SK-N-MC (cell line): ENCODE results near the gene PLEKHM1.

Experiments used
- DNase-seq: peaks from one replicate; pipeline ENCODE4 v3.0.0-alpha.2; 2011; ENCODE audit warnings: low read depth, low spot score
- H3K27ac ChIP-seq: fragments of 200-600 bp; sonication (generic); 2 replicates; pipeline ENCODE4 v1.5.1; 2016; ENCODE audit warnings: mixed run types
- H3K36me3 ChIP-seq: fragments of 200-600 bp; sonication (generic); 2 replicates; pipeline ENCODE4 v1.6.1; 2017; ENCODE audit warnings: antibody characterized with exemption, low read length, mixed read lengths; ENCODE audit not compliant: insufficient read depth
- H3K4me3 ChIP-seq: fragments of 200-600 bp; sonication (generic); 2 replicates; pipeline ENCODE4 v1.5.1; 2016
- H3K9ac ChIP-seq: fragments of 200-600 bp; sonication (generic); 2 replicates; pipeline ENCODE4 v1.8.0; 2017; ENCODE audit warnings: mixed run types, mixed read lengths; ENCODE audit not compliant: insufficient read length
- H3K9me3 ChIP-seq: fragments of 200-600 bp; sonication (generic); 2 replicates; pipeline ENCODE4 v1.6.1; 2017; ENCODE audit warnings: low read depth, mild to moderate bottlenecking, antibody characterized with exemption, low read length, moderate library complexity, mixed read lengths
- EZH2 ChIP-seq: fragments of 200-600 bp; sonication (generic); IDR thresholded peaks from one replicate; pipeline ENCODE4 v1.6.1; 2017; ENCODE audit warnings: antibody characterized with exemption
- FOXP2 ChIP-seq: optimal IDR thresholded peaks from 2 replicates; pipeline ENCODE3; 2011; ENCODE audit warnings: mild to moderate bottlenecking, moderate library complexity; ENCODE audit not compliant: insufficient read depth; ENCODE audit errors: extremely low read length, control extremely low read depth
- POLR2AphosphoS5 ChIP-seq: IDR thresholded peaks from 2 replicates; pipeline ENCODE4 v1.6.1; 2012; ENCODE audit warnings: mild to moderate bottlenecking, low read depth, low read length, borderline replicate concordance

PLEKHM1 gene

DNA sequence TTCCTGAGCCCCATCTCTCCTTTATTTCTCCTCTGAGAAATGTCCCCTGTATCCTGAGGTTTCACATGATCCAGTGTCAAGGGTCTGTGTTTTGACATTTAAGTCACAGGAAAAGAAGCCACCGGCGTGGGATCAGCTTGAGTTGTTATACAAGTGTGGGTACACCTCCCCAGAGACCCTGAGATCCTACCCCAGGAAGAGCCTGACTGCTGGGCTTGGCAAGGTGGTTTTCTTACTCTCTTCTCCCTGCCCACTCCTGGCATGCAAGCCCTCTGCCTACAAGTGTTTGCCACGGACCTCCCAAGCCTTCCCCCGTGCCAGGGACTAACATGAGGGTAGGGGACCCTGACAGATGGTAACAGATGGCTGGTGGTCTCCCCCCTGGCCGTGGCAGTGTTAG lies 55.0 kb downstream of the PLEKHM1 start:
- no peak for TF ChIP-seq FOXP2
- no peak for TF ChIP-seq POLR2AphosphoS5
- TF ChIP-seq EZH2 = no peak
- Histone ChIP-seq H3K9me3 (no peaks in the 10 kb centered on the region), H3K36me3 (no peaks in the 10 kb centered on the region), H3K4me3 (no peak overlapping the region), H3K27ac (no peak overlapping the region), H3K9ac (no peak overlapping the region)
- DNase-seq = no peak

DNA sequence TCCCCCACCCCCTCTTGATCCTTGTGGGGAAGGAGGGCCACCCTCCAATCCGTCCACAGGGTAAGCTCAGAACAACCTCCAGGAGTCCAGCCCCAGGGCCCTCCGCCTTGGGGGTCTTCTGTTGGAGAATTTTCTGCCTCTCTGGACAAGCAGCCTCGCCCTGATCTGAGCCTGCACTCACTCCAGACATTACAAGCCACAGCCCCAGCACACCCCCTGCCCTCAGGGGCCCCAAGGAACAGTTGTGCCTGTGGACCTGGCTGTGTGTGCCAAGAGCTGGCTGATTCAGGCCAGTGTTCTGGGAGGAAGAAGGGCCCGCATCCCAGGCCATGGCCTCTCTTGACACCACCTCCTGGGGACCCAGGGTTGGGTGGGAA lies 57.4 kb downstream of the PLEKHM1 start:
- no peak overlapping the region for H3K4me3 ChIP-seq
- H3K27ac ChIP-seq = no peak overlapping the region
- no peaks in the 10 kb centered on the region for H3K9me3 ChIP-seq
- no peaks in the 10 kb centered on the region for H3K36me3 ChIP-seq
- no peak for DNase-seq
- no peak for TF ChIP-seq FOXP2
- TF ChIP-seq POLR2AphosphoS5 = no peak
- no peak for TF ChIP-seq EZH2
- no peak overlapping the region for H3K9ac ChIP-seq

DNA sequence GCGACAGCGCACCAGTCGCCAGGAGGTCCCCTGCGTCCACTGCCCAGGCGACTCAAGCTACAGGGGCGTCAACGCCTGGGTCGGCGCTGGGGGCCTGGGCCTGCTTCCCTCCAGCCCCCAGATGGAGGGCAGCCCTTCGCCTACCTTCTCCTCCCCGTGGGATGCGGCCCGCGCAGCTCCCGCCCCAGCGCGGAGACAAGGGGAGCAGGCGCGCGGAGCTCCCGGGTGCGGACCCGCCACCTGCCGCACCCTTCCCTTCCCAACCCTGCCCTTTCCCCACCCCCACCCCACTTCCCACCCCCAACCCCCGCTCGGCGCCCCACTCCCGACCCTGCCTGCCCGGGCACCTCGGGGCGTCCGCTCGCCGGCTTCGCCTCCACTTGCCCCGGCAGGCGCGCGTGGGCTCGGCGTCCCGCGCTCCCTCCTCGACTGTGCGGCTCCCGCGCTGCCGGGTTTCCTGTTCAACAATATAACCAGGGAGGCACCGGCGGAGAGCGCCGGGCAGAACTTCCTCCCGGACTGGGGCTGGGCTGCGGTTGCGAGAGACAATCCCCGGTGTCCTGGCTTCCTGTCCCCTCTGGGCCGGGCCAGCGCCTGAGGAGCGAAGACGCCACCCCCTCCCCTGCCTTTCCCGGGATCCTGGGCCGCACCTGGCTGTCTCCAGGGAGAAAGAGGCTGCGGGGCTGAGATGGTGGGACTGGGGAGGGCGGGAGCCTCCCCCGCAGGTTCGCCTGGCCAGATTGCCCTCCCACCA lies 57.9 kb downstream of the PLEKHM1 start, which contains the start of gene ARHGAP27:
Gene ARHGAP27 (minus strand): TSS at position 466 of the 754 bp plus-strand sequence. CDS start 2,591 bp downstream, outside the sequence.
- TF ChIP-seq EZH2 (no peak), FOXP2 (no peak), POLR2AphosphoS5 (no peak)
- no peak for DNase-seq
- no peaks in the 10 kb centered on the region for H3K36me3 ChIP-seq
- H3K4me3 ChIP-seq = peak within 1 kb of the TSS; percentile 81
- no peak within 1 kb of the TSS for H3K9ac ChIP-seq
- no peak within 1 kb of the TSS for H3K27ac ChIP-seq
- no peaks in the 10 kb centered on the region for H3K9me3 ChIP-seq

DNA sequence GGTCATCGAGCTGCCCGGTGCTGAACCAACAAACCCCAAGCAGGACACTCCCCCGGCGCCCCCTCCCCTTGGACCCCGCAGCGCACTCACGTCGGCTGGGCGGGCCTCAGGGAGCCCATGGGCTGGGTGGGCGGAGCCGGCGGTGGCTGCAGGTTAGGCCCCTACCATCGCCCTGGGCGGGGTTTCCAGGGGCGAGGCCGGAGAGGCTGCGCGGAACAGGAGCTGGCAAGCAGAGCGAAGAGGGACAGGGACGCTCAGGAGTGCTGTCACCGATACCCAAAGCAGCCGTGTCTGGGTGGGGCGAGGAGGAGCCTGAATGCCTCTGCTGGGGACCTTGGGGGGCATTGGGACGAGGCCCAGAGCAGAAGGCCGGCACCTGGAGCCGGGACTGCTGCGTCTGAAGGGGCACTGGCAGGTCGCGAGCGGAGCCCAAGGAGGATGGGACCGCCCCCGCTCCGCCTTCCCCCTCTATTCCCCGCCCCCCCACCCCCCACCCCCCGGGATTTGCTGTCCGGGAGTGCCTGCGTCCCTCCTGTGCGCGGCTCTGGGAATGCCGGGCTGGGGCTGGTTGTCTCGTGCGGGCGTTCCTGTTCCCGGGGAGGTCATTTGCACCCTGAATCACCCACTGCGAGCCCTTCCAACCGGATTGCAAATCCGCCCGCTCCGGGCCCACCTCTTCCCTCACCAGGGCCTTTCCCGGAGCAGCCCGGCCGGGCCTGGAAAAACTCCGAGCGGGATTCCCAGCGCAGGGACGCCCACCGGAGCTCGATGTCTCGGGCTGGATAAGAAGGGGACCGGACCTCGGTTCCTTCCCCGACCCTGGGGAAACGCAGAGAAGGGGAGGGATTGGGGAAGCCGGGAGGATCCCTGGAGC lies 58.8 kb downstream of the PLEKHM1 start:
- no peak for DNase-seq
- no peak overlapping the region for H3K9ac ChIP-seq
- TF ChIP-seq FOXP2 (no peak), POLR2AphosphoS5 (no peak), EZH2 (no peak)
- no peaks in the 10 kb centered on the region for H3K9me3 ChIP-seq
- H3K27ac ChIP-seq = no peak overlapping the region
- H3K4me3 ChIP-seq = peak overlapping the region; percentile 81
- no peaks in the 10 kb centered on the region for H3K36me3 ChIP-seq

DNA sequence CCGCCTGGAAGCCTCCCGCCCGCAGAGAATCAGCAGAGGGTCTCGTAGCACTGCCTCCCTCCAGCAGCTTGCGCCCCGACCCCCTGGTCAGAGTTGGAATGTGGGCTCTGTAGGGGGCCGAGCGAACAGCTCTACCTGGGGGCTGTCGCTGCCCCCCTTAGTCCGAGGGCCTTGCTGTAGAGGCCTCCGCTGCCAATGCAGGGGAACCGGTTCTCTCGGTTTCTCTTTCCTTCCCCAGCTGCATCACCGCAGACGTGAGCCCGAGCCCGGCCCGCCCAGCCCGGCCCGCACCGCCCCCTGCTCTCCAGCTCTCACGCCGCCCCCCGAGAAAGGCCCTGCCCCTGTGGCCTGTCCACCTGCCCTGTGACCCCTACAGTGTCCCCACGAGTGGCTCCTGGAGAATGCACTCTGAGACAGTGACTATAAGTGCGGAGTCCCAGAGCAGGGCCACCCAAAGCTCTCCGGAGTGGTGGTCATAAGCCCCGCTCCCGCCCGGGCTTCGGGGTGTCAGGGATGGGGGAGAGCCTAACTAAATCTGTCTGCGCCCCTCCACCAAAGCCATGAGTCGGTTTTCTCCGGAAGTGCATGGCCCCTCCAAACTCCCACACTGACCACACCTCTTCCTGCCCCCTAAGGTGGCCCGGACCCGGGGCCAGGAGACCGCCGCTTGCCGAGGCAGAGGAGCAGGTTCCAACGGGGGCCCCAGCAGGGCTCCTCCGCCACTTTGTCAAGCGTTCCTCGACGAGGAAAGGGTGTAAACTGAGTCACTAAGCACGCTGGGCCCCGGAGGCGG lies 59.6 kb downstream of the PLEKHM1 start:
- no peak for TF ChIP-seq EZH2
- TF ChIP-seq POLR2AphosphoS5 = no peak
- TF ChIP-seq FOXP2 = no peak
- DNase-seq = no peak

DNA sequence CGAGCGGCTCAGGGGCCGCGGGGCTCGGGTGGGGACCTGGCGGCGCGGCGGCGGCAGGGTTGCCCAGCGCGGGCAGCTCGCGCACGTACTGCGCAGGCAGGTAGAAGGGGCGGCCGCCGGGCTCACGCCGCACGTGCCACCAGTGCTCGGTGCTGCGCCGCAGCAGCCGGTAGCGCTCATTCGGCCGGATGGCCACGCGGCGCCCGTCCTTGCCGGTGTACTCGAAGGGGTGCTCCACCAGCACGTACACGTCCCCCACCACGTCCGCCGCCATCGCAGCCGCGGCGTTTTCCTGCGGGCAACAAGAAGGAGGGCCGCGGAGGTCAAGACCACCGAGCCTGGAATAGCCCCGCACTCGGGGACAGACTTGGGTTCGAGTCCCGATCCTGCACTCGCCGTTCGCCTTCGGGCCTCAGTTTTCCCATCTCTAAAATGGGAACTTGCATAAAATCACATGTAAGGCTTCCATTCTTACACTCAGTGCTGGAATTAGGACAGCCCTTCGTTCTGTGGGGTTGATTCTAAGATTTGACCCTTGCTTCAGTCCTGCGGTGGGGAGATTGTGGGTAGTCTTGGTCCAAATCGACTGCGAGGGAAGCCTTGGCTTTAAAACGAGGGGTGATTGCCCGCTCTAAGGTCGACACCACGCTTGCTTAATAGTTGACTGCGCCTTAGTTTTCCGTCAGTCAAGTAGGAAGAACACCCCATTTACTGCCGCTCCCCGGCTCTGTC lies 60.3 kb downstream of the PLEKHM1 start:
- H3K4me3 ChIP-seq = no peak overlapping the region
- no peak overlapping the region for H3K27ac ChIP-seq

More for the DNA sequence above, 59.6 kb downstream of the PLEKHM1 start:
- peak overlapping the region; percentile 81 for H3K4me3 ChIP-seq
- no peaks in the 10 kb centered on the region for H3K36me3 ChIP-seq
- no peaks in the 10 kb centered on the region for H3K9me3 ChIP-seq
- H3K27ac ChIP-seq = no peak overlapping the region
- H3K9ac ChIP-seq = no peak overlapping the region

DNA sequence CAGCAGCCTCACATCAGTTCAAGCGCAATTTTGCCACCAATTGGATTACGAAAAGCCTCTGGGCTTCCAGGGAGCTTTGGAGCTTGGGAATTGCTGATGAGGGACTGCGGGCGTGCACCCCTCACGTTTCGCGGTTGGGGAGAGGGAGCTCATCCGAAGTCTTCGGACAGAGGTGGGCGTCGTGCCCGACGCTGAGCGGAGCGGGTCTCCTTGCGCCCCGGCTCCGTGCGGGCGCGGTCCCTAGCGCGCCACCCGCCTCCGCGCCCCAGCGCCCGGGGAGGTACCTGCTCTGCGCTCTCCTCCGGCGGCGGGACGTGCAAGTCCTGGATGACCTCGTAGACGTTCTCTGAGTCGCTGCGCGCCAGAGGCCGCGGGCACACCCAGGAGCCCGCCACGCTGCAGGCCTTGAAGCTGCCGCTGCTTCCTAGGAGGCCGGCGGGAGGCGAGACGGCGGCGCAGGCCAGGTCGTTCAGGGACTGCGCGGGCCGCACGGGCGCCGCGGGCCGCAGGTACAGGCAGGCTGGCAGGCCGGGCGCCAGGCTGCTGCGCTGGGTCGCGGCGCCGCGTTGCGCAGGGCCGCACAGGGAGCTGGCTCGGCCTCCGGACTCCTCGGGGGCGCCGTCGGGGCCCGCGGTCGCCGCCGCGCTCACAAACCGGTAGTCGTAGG lies 61.0 kb downstream of the PLEKHM1 start:
- Histone ChIP-seq H3K27ac (no peak overlapping the region), H3K36me3 (no peaks in the 10 kb centered on the region), H3K9me3 (no peaks in the 10 kb centered on the region), H3K9ac (no peak overlapping the region), H3K4me3 (no peak overlapping the region; the same call in 1 of the 2 replicates)
- TF ChIP-seq FOXP2 (no peak), POLR2AphosphoS5 (no peak), EZH2 (peak; percentile 71)
- DNase-seq = no peak

More for the DNA sequence above, 60.3 kb downstream of the PLEKHM1 start:
- no peaks in the 10 kb centered on the region for H3K36me3 ChIP-seq
- no peaks in the 10 kb centered on the region for H3K9me3 ChIP-seq
- DNase-seq = no peak
- H3K9ac ChIP-seq = no peak overlapping the region
- no peak for TF ChIP-seq POLR2AphosphoS5
- no peak for TF ChIP-seq FOXP2
- no peak for TF ChIP-seq EZH2
